GM21576 (cell line): ENCODE measurements around the gene NTMT1.
"Not testable (repeated sequence)": the region's sequence is repeated elsewhere in the genome, so short reads cannot be mapped to it uniquely, and the experiment has no call there.

ENCODE experiments used
- ATAC-seq: cut with Tn5 transposase; IDR thresholded peaks from one replicate; pipeline ENCODE4 v1.9.1; 2021; ENCODE audit warnings: mild to moderate bottlenecking, moderate library complexity; ENCODE audit not compliant: unreplicated experiment

Gene NTMT1

DNA sequence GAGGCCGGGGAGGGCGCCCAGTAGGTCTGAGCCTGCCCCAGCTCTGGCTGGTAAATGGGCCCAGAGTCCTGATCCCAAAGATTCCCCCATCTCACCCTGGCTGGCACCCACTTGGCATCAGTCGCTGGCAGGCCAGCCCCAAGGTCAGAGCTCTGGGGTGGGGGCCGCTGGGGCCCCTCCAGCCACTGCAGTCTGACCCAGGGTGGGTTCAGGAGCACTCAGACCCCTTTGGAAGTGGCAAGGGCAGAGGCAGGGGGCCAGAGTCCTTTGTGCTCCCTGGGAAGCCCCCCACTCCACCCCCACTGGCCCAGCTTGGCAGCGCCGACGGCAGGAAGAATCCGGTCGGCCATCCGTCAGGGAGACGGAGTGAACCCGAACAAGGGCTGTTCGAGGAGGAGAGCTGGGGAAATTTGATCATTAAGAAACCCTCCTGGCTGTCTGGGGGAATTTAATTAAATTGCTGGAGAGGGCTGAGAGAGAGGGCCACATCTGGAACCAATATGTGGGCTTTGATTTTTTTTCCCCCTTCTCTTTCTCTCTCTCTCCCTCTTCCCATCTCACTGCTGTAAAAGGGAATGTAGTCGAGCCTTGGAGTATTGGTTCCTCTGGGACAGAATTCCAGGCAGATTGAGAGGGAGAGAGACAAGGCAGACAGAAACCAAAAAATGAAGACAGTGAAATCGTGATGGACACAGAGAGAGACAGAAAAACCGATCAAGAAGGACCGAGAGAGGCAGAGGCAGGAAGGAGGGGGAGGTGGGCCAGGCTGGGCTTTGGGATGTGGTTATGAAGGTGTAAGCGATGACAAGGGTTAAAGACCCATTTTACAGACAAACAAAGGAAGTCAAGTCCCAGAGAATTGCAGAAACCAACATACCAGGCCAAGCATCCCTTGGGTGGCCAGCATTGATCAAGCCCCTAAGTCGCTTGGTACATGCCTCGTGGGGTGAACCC is 24.0 kb downstream of the NTMT1 start:
- ATAC-seq = no peak

DNA sequence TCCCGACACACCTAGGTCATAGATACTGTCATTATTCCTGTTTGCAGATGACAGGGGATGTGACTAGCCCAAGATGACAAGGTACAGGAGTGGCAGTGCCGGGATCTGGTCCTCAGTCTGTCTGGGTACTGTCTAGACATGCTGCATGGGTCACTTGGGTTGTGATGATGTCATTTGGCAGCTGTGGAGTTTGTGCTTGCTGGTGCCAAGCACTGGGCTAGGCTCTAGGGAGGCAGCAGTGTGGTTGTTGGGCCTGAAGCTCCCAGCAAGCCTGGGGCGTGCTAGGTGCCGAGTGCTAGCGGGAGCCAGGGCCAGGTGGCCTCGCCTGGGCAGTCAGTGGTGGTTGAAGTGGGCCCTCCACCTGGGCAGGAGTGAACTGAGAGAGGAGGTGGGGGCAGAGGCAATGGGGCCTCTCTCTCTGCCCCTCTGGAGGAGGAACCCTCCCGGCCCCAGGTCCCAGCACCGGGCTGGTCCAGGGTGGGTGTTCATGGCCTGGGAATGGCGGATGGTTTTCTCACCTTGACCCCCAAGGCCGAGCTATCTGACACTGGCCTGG is 24.8 kb downstream of the NTMT1 start:
- ATAC-seq = no peak

GRCh38 chr9:129653823-129654553 is 28.0 kb downstream of the NTMT1 start:
- ATAC-seq = no peak

- no peak for ATAC-seq
Observed at GRCh38 chr9:129654554-129655040, 28.6 kb downstream of the NTMT1 start.

- ATAC-seq = no peak
Observed at GRCh38 chr9:129655154-129655553, 29.2 kb downstream of the NTMT1 start.

DNA sequence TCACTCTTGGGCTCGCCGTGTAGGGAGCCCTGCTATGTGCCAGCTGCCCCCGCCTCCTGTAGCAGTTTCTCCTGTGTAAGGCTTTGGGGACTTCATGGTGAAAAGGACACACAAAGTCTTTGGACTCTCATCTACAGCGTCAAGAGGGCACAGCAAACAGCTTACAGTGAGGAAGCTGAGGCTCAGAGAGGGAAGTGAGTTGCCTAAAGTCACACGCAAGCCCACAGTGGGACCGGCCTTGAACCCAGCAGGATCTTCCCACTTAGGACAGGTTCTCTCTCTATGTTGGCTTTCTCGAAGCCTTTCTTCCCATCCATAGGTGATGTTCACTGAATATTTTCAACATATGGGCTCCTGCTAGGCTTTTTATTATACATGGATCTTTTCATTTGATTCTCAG is 29.7 kb downstream of the NTMT1 start:
- no peak for ATAC-seq

DNA sequence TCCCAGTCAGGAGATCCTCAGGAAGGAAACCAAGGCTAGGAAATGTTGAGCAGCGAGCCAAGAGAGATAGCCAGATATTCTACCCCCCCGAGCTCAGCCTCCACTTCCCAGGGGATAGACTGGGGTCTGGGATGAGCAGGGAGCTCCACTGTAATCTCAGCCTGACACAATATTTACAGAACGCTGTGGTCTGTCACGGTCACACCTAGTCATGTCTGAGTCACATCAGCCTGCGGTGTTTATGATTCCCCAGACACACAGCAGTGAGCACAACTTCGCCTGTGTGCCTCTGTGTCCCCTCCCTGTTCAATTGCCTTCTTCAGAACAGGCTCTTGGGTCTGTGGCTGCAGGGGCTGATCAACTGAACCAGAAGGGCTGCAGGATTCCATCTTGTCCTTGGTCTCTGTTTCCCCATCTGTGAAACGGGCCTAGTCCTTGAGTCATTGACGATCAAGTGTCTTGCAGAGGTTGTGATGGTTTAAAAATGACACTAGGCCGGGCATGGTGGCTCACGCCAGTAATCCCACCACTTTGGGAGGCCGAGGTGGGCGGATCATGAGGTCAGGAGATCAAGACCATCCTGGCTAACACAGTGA is 30.9 kb downstream of the NTMT1 start:
- no peak for ATAC-seq

GRCh38 chr9:129661029-129661428 is 35.1 kb downstream of the NTMT1 start:
- no peak for ATAC-seq

- ATAC-seq = not testable (repeated sequence)
Observed at GRCh38 chr9:129662239-129662638, 36.3 kb downstream of the NTMT1 start.

GRCh38 chr9:129664746-129665388 is 38.9 kb downstream of the NTMT1 start:
- no peak for ATAC-seq

- ATAC-seq = no peak
Observed at GRCh38 chr9:129665389-129665775, 39.4 kb downstream of the NTMT1 start, which contains the start of gene PRRX2. TSS of gene PRRX2 (plus strand) at chr9:129665647. CDS start at chr9:129665868, 221 bp downstream.

DNA sequence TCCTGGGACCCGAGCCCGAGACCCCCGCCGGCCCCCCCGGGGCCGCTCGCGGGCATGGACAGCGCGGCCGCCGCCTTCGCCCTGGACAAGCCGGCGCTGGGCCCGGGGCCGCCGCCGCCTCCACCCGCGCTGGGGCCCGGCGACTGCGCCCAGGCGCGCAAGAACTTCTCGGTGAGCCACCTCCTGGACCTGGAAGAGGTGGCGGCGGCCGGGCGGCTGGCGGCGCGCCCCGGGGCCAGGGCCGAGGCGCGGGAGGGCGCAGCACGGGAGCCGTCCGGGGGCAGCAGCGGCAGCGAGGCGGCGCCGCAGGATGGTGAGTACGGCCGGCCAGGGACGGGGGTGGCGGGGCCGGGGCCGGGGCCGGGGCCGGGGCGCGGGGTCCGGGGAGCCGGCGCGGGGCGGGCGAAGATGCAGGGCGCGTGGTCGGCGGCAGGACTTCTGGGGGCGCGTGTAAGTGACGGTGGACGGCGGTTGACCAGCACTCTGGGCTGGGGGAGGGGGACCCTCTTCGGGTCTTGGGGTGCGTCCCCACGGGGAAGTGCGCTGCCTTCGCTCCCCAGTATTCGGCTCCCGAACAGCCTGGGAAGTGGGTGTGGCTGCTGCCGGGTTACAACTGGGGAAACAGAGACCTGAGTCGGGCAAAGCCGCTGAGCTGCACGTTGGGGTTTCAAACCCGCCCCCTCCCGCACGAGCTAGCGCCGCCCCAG is 40.0 kb downstream of the NTMT1 start:
- ATAC-seq = no peak

GRCh38 chr9:129666575-129666974 is 40.6 kb downstream of the NTMT1 start:
- ATAC-seq = no peak

DNA sequence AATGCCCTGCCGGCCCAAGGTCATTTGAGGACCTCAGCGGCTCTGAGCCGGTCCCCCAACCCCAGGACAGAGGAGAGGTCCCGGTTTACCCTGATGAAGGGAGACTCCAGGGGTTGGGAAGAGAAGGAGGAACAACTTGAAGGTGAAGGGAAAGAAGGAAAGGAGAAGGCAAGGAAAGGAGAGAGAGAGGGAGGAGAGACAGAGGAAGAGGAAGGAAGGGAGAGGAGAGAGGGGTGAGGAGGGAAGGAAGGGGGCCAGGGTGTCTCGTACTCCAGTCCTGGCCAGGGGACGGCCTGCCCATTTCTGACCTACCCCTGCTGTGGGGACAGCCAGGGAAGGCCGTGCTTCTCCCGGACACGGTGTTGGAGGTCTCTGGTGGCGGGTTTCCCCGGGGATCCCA is 41.4 kb downstream of the NTMT1 start:
- ATAC-seq = no peak

DNA sequence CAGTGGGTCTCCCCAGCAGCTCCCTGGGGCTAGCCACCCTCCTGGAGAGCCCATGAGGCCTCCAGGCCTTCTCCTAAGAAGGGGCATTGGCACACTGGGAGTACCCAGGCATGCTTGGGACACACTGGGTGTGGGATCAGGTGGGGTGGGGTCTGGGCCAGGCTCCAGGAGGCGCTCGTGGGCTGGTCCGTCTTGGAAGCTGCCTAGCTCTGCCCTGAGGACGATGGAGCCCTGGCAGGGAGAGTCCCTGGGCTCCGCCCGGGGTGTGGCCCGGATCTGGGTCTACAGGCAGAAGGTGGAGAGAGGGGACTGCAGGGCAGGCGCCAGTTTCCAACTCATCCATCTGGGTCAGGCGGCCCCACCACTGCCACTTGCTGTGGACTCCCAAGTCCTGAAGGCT is 41.9 kb downstream of the NTMT1 start:
- ATAC-seq = no peak

DNA sequence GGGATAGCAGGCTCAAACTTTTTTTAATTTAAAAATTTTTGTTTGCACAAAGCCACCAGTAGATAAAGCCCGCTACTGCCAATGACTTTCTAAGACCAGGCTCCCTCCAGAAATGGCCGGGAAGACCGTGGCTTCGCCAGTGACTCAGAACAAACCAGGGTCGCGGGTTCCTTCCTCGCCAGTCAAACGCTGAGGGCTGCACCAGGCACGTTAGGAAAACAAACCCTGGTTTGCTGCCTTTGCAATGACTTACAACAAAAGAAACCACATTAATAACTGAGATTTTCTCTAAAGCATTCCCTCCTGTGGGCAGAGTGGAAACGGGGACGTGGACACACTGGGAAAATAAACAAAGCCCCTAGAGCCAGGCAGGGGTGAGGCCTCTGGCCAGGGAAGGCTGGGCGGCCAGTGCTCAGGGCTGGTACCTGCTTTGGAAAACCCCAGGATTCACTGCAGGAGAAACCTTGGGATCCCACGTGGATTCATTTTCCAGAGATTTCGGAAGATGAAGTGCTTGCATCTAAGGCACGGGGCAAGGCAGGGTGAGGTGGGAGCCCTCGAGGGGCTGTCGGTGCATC is 43.3 kb downstream of the NTMT1 start:
- ATAC-seq = no peak

GRCh38 chr9:129669946-129670345 is 44.0 kb downstream of the NTMT1 start:
- ATAC-seq = no peak

DNA sequence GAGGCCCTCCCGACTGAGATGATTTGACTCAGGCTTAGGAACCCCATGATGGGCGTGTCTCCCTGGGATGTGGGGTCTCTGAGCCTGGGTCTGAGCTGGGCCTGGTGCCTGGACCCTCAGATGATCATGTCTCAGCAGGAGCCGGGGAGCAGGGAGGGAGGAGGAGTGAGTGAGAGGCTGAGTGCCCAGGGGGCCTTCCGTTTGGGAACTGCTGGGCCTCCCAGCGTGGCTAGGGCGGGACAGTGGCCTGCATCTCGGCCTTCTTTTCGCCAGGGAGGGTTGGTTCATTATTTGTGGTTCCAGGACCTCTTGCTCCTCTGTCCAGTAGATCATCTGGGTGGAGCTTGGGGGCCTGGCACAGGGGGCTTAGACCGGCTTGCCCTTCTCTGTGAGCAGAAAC is 45.1 kb downstream of the NTMT1 start:
- ATAC-seq = no peak

GRCh38 chr9:129671519-129671918 is 45.6 kb downstream of the NTMT1 start:
- ATAC-seq = no peak

DNA sequence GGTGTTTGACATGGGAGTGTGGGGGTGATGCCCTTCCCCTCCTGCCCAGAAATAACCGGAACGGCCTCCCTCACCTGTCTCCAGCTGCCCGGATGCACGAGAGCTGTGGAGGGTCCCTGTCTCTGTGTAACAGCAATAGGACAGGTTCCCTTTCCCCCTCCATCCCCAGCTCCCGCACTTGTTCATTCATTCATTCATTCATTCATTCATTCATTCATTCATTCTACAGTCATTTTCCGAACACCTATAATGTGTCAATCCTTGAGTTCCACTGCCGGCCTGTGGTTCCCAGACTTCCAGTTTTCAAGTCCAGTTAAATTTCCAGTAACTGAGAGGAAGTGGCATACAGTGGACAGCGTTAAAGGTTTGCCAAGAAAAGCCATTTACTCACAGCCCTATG is 46.7 kb downstream of the NTMT1 start:
- ATAC-seq = no peak
